HG02763 (cell line): ENCODE measurements around the gene GOLGA8G.
"Not testable (repeated sequence)": the region's sequence is repeated elsewhere in the genome, so short reads cannot be mapped to it uniquely, and the experiment has no call there.

Source experiments
- ATAC-seq: cut with Tn5 transposase; IDR thresholded peaks from one replicate; pipeline ENCODE4 v1.9.1; 2021; ENCODE audit warnings: mild to moderate bottlenecking, moderate library complexity; ENCODE audit not compliant: unreplicated experiment

Gene GOLGA8G

GRCh38 chr15:28532954-28533353 lies at the start of gene GOLGA8G:
Gene GOLGA8G, minus strand, starts transcription at chr15:28532971. Its CDS starts 62 bp downstream, at chr15:28532909.
- ATAC-seq: not testable (repeated sequence)

- not testable (repeated sequence) for ATAC-seq
Measured at GRCh38 chr15:28573351-28573750, 40.6 kb upstream of the GOLGA8G start.

GRCh38 chr15:28553268-28553667 lies 20.5 kb upstream of the GOLGA8G start, which contains the start of gene GOLGA6L25:
Gene GOLGA6L25, plus strand, starts transcription at chr15:28553568. Its CDS starts 61 bp downstream, at chr15:28553629.
- not testable (repeated sequence) for ATAC-seq

- not testable (repeated sequence) for ATAC-seq
Measured at GRCh38 chr15:28515208-28515607, 17.6 kb downstream of the GOLGA8G start.

GRCh38 chr15:28514128-28514527 lies 18.6 kb downstream of the GOLGA8G start:
- not testable (repeated sequence) for ATAC-seq

- ATAC-seq: not testable (repeated sequence)
Measured at GRCh38 chr15:28508217-28508889, 24.4 kb downstream of the GOLGA8G start.

GRCh38 chr15:28481340-28481739 lies 51.4 kb downstream of the GOLGA8G start:
- not testable (repeated sequence) for ATAC-seq
